Naive B cell (primary cell): ENCODE results near the gene SNAPIN. TPM values are rescaled to one million over a fixed set of nuclear protein-coding genes. Genes with fewer than 3 reads are reported as not detected.
A peak's percentile ranks its signal among the peaks of the same experiment; 100 is the strongest.
"Not testable (repeated sequence)": the region's sequence is repeated elsewhere in the genome, so short reads cannot be mapped to it uniquely, and the experiment has no call there.

Experiments used
- ATAC-seq, 2 donors: fragments of 150-1000 bp; cut with Tn5 transposase; 2 replicates each; pipeline ENCODE4 v1.10.0; 2021; ENCODE audit warnings: low read depth in 2 of 2, mild to moderate bottlenecking in 2 of 2, moderate library complexity in 2 of 2
- DNase-seq: peaks from one replicate; pipeline ENCODE4 v3.0.0; 2022
- H3K27ac Mint-ChIP-seq, 6 donors: one replicate each; pipeline ENCODE4 v1.8.0; 2020 to 2022; ENCODE audit warnings: mild to moderate bottlenecking in 6 of 6, mixed read lengths in 6 of 6, moderate library complexity in 5 of 6, inconsistent platforms in 2 of 6
- H3K27me3 Mint-ChIP-seq, 3 donors: one replicate each; pipeline ENCODE4 v1.8.0; 2021 to 2022; ENCODE audit warnings: mixed read lengths in 3 of 3, mild to moderate bottlenecking in 1 of 3
- H3K36me3 Mint-ChIP-seq, 2 donors: one replicate each; pipeline ENCODE4 v1.8.0; 2020 to 2022; ENCODE audit warnings: mixed read lengths in 2 of 2, inconsistent platforms in 1 of 2, mild to moderate bottlenecking in 1 of 2
- H3K4me1 Mint-ChIP-seq, 3 donors: one replicate each; pipeline ENCODE4 v1.8.0; 2020 to 2022; ENCODE audit warnings: mixed read lengths in 3 of 3, inconsistent platforms in 1 of 3, mild to moderate bottlenecking in 1 of 3, moderate library complexity in 1 of 3
- H3K4me3 Mint-ChIP-seq, 8 donors: one replicate each; pipeline ENCODE4 v1.8.0; 2020 to 2022; ENCODE audit warnings: mild to moderate bottlenecking in 8 of 8, mixed read lengths in 8 of 8, moderate library complexity in 8 of 8, inconsistent platforms in 2 of 8
- H3K9me3 Mint-ChIP-seq, 7 donors: one replicate each; pipeline ENCODE4 v1.8.0; 2020 to 2022; ENCODE audit warnings: mixed read lengths in 7 of 7, mild to moderate bottlenecking in 5 of 7, inconsistent platforms in 2 of 7, moderate library complexity in 1 of 7
- polyA plus RNA-seq, 6 donors: library from polyadenylated mRNA; unstranded; fragments of 300-500 nt; fragmentation: Illumina TruSeq; gene quantifications; one replicate each; pipeline ENCODE4 v1.2.3, GENCODE V29; 2021; ENCODE audit warnings: low read depth in 6 of 6

Gene SNAPIN
- polyA plus RNA-seq, 6 donors from 2014 or later = 51.1 to 111 (median 90.1) TPM

GRCh38 chr1:153661111-153661708, 2.7 kb downstream of the SNAPIN start:
- no peak for ATAC-seq

GRCh38 chr1:153662269-153662668, 3.8 kb downstream of the SNAPIN start:
- Mint-ChIP-seq H3K27ac (no peak overlapping the region), H3K36me3 (peaks cover 0 to 18% of the 10 kb centered on the region in 2 donors), H3K4me3 (peak overlapping the region in 1 of 8 donors; percentile 48), H3K4me1 (peaks cover 4 to 18% (median 17%) of the 10 kb centered on the region in 3 donors), H3K27me3 (no peaks in the 10 kb centered on the region), H3K9me3 (no peaks in the 10 kb centered on the region)
- DNase-seq = no peak
- no peak for ATAC-seq

More at GRCh38 chr1:153661111-153661708, 2.7 kb downstream of the SNAPIN start:
- Mint-ChIP-seq H3K9me3 (no peaks in the 10 kb centered on the region), H3K27ac (peak overlapping the region in 4 of 6 donors; percentile 55 to 89 (median 62)), H3K36me3 (peaks cover 0 to 18% of the 10 kb centered on the region in 2 donors), H3K27me3 (no peaks in the 10 kb centered on the region), H3K4me3 (peak overlapping the region in 6 of 8 donors; percentile 15 to 86 (median 46)), H3K4me1 (peaks cover 4 to 18% (median 17%) of the 10 kb centered on the region in 3 donors)
- DNase-seq = no peak

GRCh38 chr1:153663211-153663610, 4.7 kb downstream of the SNAPIN start:
- no peaks in the 10 kb centered on the region for H3K27me3 Mint-ChIP-seq
- DNase-seq (no peak), ATAC-seq (no peak)
- H3K27ac Mint-ChIP-seq = no peak overlapping the region
- no peaks in the 10 kb centered on the region for H3K9me3 Mint-ChIP-seq
- no peak overlapping the region for H3K4me3 Mint-ChIP-seq
- H3K36me3 Mint-ChIP-seq = peaks cover 0 to 18% of the 10 kb centered on the region in 2 donors
- peaks cover 5 to 20% (median 19%) of the 10 kb centered on the region in 3 donors for H3K4me1 Mint-ChIP-seq

- DNase-seq (no peak), ATAC-seq (no peak)
- Mint-ChIP-seq H3K4me3 (peak overlapping the region in 1 of 8 donors; percentile 53), H3K4me1 (peaks cover 4 to 18% (median 7%) of the 10 kb centered on the region in 3 donors), H3K27ac (no peak overlapping the region), H3K27me3 (no peaks in the 10 kb centered on the region), H3K9me3 (no peaks in the 10 kb centered on the region), H3K36me3 (peaks cover 0 to 10% of the 10 kb centered on the region in 2 donors)
Measured at GRCh38 chr1:153667439-153667838, 8.9 kb downstream of the SNAPIN start.

GRCh38 chr1:153668672-153669071, 10.2 kb downstream of the SNAPIN start:
- DNase-seq, ATAC-seq, H3K27me3 Mint-ChIP-seq, H3K9me3 Mint-ChIP-seq: not testable (repeated sequence)
- Mint-ChIP-seq H3K4me3 (peak overlapping the region in 3 of 8 donors; percentile 45 to 55 (median 51)), H3K27ac (peak overlapping the region in 1 of 6 donors; percentile 41), H3K36me3 (peaks cover 0 to 10% of the 10 kb centered on the region in 2 donors), H3K4me1 (peaks cover 4 to 18% (median 5%) of the 10 kb centered on the region in 3 donors)

GRCh38 chr1:153669606-153670005, 11.1 kb downstream of the SNAPIN start:
- Mint-ChIP-seq H3K36me3 (peaks cover 0 to 10% of the 10 kb centered on the region in 2 donors), H3K27ac (peak overlapping the region in 3 of 6 donors; percentile 32 to 96 (median 62))

GRCh38 chr1:153670257-153670858, 11.9 kb downstream of the SNAPIN start:
- Mint-ChIP-seq H3K4me3 (no peak overlapping the region), H3K27ac (no peak overlapping the region), H3K4me1 (peaks cover 4 to 18% (median 5%) of the 10 kb centered on the region in 3 donors), H3K9me3 (no peaks in the 10 kb centered on the region), H3K36me3 (peaks cover 0 to 4% of the 10 kb centered on the region in 2 donors), H3K27me3 (no peaks in the 10 kb centered on the region)
- ATAC-seq (peak in 1 of 2 donors; percentile 1), DNase-seq (no peak)

More at GRCh38 chr1:153669606-153670005, 11.1 kb downstream of the SNAPIN start:
- peak overlapping the region in 1 of 8 donors; percentile 66 for H3K4me3 Mint-ChIP-seq
- H3K27me3 Mint-ChIP-seq = no peaks in the 10 kb centered on the region
- H3K4me1 Mint-ChIP-seq = peaks cover 4 to 18% (median 5%) of the 10 kb centered on the region in 3 donors
- H3K9me3 Mint-ChIP-seq = no peaks in the 10 kb centered on the region
- ATAC-seq (no peak), DNase-seq (no peak)

GRCh38 chr1:153670859-153671627, 12.5 kb downstream of the SNAPIN start, which contains the start of gene ILF2:
Gene ILF2, minus strand, starts transcription at chr1:153670993. Its CDS starts 71 bp downstream, at chr1:153670922.
- H3K4me1 Mint-ChIP-seq = peaks cover 4 to 18% (median 5%) of the 10 kb centered on the region in 3 donors
- no peaks in the 10 kb centered on the region for H3K36me3 Mint-ChIP-seq
- peak within 1 kb of the TSS in 1 of 6 donors; percentile 32 for H3K27ac Mint-ChIP-seq

GRCh38 chr1:153671628-153672353, 13.3 kb downstream of the SNAPIN start:
- H3K36me3 Mint-ChIP-seq, H3K9me3 Mint-ChIP-seq, H3K27me3 Mint-ChIP-seq, H3K4me3 Mint-ChIP-seq: not testable (repeated sequence)
- peak overlapping the region in 2 of 6 donors; percentile 27 to 86 for H3K27ac Mint-ChIP-seq
- peak; percentile 45 for DNase-seq
- peak; percentile 22 to 30 for ATAC-seq
- H3K4me1 Mint-ChIP-seq = peaks cover 4 to 18% (median 5%) of the 10 kb centered on the region in 3 donors

More at GRCh38 chr1:153670859-153671627, 12.5 kb downstream of the SNAPIN start, which contains the start of gene ILF2:
- peak; percentile 97 for DNase-seq
- no peaks in the 10 kb centered on the region for H3K9me3 Mint-ChIP-seq
- H3K27me3 Mint-ChIP-seq = peaks cover 0 to under 1% (median 0%) of the 10 kb centered on the region in 3 donors
- H3K4me3 Mint-ChIP-seq = no peak within 1 kb of the TSS
- peak; percentile 88 to 89 for ATAC-seq

GRCh38 chr1:153673511-153673910, 15.0 kb downstream of the SNAPIN start:
- Mint-ChIP-seq H3K9me3 (no peaks in the 10 kb centered on the region), H3K27ac (peak overlapping the region in 5 of 6 donors; percentile 6 to 89 (median 32)), H3K4me1 (peaks cover 11 to 22% (median 13%) of the 10 kb centered on the region in 3 donors), H3K36me3 (no peaks in the 10 kb centered on the region), H3K27me3 (peaks cover 16 to 24% (median 20%) of the 10 kb centered on the region in 3 donors), H3K4me3 (peak overlapping the region in 6 of 8 donors; percentile 42 to 77 (median 68))
- ATAC-seq (no peak), DNase-seq (no peak)

GRCh38 chr1:153677718-153678518, 19.4 kb downstream of the SNAPIN start:
- peak overlapping the region in 1 of 6 donors; percentile 73 for H3K27ac Mint-ChIP-seq
- DNase-seq (peak; percentile 45), ATAC-seq (peak; percentile 42 to 47)
- peak overlapping the region; percentile 70 to 93 (median 86) for H3K4me3 Mint-ChIP-seq
- H3K36me3 Mint-ChIP-seq = peaks cover 0 to 8% of the 10 kb centered on the region in 2 donors
- peaks cover 24 to 28% (median 25%) of the 10 kb centered on the region in 3 donors for H3K4me1 Mint-ChIP-seq
- peaks cover 43 to 58% (median 55%) of the 10 kb centered on the region in 3 donors for H3K27me3 Mint-ChIP-seq
- H3K9me3 Mint-ChIP-seq = no peaks in the 10 kb centered on the region
